ENCODE measurements around the gene LARP7.

Gene LARP7

DNA sequence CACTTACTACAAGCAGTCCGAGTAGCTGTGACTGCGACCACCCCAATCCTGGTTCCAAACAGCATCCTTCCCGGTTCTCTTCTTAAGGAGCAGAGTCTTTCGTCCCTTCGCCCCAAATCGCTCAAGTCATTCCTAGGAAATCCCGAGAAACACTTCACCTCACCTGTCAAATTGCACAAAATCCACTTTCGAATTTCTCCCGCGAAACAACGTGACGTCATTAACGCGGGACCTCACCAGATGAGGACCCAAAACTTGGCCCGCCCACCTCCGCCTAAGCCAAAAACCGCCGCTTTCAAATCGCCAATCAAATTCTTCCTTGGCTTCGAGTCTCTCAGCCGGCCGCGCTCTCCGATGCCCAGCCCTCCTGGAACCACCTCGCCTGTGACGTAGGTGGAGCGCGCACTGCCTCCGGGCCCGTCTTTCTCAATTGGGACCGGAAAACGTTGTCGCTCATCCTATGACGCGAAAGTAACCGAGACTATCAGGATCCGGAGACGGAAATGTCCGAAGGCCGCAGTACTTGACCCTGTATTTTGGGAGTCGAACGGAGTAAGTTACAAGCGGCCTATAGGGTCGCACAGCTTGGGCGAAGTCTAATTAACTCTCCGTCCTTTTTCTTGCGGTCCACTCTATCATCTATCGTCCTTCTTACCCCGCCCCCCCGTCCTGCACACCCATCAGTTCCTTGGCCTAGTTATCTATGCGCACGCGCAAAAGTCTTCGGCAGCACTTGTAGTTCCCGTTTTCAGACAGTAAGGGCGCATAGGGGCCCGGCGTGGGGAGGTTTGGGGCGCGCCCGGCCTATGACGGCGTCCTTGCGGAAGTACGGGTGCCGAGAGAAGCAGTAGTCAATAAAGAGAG is at the start of gene LARP7, which contains the start of gene ZGRF1:
Gene LARP7 (plus strand): TSS at position 456 of the 864 bp plus-strand sequence. CDS start 7,527 bp downstream, outside the sequence.
Gene ZGRF1 (minus strand): TSS at position 222 of the 864 bp plus-strand sequence. CDS start 3,733 bp downstream, outside the sequence.
- H3K4me3 ChIP-seq (ENCODE audit: low read length) = peak within 1 kb of the TSS; percentile 98
- peak; percentile 99 for DNase-seq (ENCODE audit: low read depth)
- TF ChIP-seq, protein P1, sequence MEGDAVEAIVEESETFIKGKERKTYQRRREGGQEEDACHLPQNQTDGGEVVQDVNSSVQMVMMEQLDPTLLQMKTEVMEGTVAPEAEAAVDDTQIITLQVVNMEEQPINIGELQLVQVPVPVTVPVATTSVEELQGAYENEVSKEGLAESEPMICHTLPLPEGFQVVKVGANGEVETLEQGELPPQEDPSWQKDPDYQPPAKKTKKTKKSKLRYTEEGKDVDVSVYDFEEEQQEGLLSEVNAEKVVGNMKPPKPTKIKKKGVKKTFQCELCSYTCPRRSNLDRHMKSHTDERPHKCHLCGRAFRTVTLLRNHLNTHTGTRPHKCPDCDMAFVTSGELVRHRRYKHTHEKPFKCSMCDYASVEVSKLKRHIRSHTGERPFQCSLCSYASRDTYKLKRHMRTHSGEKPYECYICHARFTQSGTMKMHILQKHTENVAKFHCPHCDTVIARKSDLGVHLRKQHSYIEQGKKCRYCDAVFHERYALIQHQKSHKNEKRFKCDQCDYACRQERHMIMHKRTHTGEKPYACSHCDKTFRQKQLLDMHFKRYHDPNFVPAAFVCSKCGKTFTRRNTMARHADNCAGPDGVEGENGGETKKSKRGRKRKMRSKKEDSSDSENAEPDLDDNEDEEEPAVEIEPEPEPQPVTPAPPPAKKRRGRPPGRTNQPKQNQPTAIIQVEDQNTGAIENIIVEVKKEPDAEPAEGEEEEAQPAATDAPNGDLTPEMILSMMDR (IDR thresholded peaks at IDR 0.05; ENCODE audit: insufficient read depth, low read depth, low read length, missing control alignments) = peak; percentile 84

DNA sequence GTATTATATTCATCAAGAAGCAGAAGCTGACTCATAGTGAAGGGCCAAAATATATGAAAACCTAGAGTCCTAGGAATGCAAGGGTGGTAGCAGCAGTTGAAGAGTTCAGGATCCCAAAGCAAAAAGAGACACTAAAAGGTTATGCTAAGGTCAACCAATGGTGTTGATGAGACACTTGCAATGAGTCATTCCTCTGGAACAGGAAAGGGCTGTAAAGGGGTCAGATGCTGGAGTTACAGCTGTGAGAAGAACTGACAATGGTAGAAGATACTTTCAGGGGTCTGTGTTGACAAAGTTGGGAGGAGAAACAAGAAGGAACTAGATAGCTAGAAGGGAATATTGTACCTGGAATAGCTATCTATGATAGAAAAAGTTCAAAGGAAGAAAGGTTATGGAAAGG is 47.7 kb upstream of the LARP7 start:
- TF ChIP-seq, protein P1 (IDR thresholded peaks at IDR 0.05; ENCODE audit: insufficient read depth, low read depth, low read length, missing control alignments) = no peak
- H3K4me3 ChIP-seq (ENCODE audit: low read length) = no peak overlapping the region
- peak; percentile 10 for DNase-seq (ENCODE audit: low read depth)

DNA sequence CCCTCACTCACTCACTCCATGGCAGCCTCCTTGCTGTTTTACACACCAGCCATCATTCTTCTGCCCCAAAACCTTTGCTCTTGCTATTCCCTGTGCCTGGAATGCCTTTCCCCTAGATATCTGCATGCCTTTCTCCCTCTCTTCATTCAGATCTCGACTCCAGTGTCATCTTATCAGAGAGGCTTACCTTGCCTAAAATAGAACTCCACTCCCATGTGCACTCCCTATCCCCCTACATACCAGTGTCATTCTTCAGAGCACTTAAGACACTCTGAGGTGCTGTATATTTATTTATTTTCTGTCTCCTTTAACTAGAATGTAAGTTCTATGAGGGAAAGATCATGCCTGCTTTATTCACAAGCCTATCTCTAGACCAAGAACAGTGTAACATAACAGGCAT is 45.4 kb upstream of the LARP7 start:
- no peak for DNase-seq (ENCODE audit: low read depth)
- H3K4me3 ChIP-seq (ENCODE audit: low read length) = no peak overlapping the region
- TF ChIP-seq, protein P1 (IDR thresholded peaks at IDR 0.05; ENCODE audit: insufficient read depth, low read depth, low read length, missing control alignments) = no peak

DNA sequence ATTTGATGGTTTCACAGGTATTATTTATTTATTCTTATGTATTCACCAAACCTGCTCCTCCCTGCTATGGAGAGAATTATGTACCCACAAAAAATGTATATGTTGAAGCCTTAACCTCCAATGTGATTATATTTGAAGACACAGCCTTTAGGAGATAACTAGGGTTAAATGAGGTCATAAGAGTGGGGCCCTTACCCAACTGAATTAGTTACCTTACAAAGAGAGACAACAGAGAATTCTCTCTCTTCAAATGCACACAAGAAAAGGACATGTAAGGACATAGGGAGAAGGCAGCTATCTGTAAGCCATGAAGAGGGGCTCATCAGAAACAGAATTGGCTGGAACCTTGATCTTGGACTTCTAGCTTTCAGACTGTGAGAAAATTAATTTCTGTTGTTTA is 44.2 kb upstream of the LARP7 start:
- no peak overlapping the region for H3K4me3 ChIP-seq (ENCODE audit: low read length)
- TF ChIP-seq, protein P1 (IDR thresholded peaks at IDR 0.05; ENCODE audit: insufficient read depth, low read depth, low read length, missing control alignments) = no peak
- no peak for DNase-seq (ENCODE audit: low read depth)

DNA sequence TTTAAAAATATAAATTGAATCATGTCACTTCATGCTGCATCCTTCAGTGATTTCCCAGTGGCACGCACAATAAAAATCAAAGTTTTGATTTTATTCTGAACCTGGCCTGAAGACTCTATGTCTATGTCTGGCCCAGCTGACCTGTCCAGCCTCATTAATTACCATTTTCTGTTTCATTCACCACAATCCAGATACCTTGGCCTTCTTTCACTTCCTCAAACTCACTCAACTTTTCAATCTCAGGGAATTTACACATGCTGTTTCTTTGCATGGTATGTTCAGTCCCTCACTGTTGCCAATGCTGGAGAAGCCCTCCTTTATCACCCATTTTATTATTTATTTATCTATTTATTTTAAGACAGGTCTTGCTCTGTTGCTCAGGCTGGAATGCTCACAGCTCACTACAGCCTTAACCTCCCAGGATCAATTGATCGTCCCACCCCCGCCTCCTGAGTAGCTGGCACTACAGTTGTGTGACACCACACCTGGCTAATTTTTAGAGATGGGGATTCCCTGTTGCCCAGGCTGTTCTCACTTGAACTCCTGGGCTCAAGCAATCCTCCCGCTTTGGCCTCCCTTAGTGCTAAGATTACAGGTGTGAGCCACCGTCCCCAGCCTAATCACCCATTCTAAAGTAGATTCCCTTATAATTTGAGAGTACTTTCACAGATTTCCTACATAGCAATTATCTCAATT is 43.4 kb upstream of the LARP7 start:
- DNase-seq (ENCODE audit: low read depth) = no peak
- TF ChIP-seq, protein P1 (IDR thresholded peaks at IDR 0.05; ENCODE audit: insufficient read depth, low read depth, low read length, missing control alignments) = no peak
- no peak overlapping the region for H3K4me3 ChIP-seq (ENCODE audit: low read length)

DNA sequence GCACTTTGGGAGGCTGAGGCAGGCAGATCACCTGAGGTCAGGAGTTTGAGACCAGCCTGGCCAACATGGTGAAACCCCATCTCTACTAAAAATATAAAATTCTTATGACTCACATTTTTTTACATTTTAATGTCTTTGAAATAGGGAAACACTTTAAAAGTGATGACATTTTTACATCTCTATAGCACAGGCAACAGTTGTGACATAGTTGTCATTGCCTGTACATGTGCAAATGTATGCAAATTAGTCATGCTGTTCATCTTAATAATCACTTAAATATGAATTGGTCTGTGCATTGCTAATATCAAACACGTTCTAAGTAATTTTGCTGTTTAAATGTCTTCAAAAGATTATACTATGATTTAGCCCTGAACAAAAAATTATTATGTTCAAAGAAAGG is 42.0 kb upstream of the LARP7 start:
- no peak overlapping the region for H3K4me3 ChIP-seq (ENCODE audit: low read length)
- DNase-seq (ENCODE audit: low read depth) = no peak
- TF ChIP-seq, protein P1 (IDR thresholded peaks at IDR 0.05; ENCODE audit: insufficient read depth, low read depth, low read length, missing control alignments) = no peak

Data from epithelial cell of esophagus (primary cell).